ENCODE data around the gene PPP1R15A.
"Not testable (repeated sequence)": the region's sequence is repeated elsewhere in the genome, so short reads cannot be mapped to it uniquely, and the experiment has no call there.

The PPP1R15A gene

DNA sequence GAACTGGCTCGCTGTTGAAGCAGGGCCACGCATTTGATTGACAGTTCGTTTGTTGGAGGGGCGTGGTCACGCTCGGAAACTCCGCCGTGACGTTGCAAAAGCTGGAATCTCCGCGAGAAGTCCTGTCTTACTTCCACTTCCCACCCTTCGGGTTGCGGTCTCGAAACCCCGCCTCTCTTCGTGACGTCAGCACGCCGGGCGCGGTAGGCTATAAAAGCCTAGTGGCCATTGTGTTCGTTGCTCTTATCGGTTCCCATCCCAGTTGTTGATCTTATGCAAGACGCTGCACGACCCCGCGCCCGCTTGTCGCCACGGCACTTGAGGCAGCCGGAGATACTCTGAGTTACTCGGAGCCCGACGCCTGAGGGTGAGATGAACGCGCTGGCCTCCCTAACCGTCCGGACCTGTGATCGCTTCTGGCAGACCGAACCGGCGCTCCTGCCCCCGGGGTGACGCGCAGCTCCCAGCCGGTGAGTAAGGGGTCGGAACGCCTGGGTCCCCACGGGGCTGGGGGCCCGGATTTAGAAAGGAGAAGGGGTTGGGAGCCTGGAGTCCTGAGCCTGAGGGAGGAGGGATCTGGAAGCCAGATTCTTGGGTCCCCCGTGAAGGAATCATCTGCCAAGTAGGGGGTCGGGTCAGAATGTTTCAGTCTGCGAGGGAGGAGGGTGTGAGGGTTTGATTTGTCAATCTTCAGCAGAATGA lies at the start of gene PPP1R15A:
PPP1R15A (plus strand) TSS at position 240 of the 702 bp plus-strand sequence. CDS start 813 bp downstream, outside the sequence.
- peak; percentile 97 for DNase-seq

- no peak for DNase-seq
These were observed 49.7 kb upstream of the PPP1R15A start for GRCh38 chr19:48822514-48822913.

- no peak for DNase-seq
These were observed 45.6 kb upstream of the PPP1R15A start for GRCh38 chr19:48826606-48827020.

- DNase-seq: no peak
These were observed 42.1 kb upstream of the PPP1R15A start for GRCh38 chr19:48830088-48830487.

- DNase-seq: no peak
These were observed 41.3 kb upstream of the PPP1R15A start for GRCh38 chr19:48830965-48831364.

- DNase-seq: no peak
These were observed 39.2 kb upstream of the PPP1R15A start for GRCh38 chr19:48833049-48833448.

- no peak for DNase-seq
These were observed 38.2 kb upstream of the PPP1R15A start for GRCh38 chr19:48833977-48834376.

DNA sequence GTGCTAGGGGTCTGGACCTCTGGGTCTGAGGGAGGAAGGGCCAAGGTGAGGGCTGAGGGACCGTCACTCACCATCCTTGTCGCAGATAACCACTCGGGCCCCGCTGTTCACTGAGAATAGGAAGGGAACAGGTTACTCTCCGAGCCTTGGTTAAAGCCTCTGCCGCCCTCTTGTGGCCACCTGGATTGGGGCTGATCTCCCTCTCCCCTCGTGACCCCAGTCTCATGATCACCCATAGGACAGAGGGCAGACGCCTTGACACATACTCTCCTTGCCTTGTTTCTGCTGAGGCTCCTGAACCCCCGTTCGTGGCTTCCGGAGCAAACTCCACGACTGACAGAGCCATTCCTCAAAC lies 36.5 kb upstream of the PPP1R15A start:
- peak; percentile 72 for DNase-seq

GRCh38 chr19:48836089-48837017 lies 35.9 kb upstream of the PPP1R15A start, which contains the start of gene HSD17B14:
Gene HSD17B14 (minus strand): TSS chr19:48836491. CDS start chr19:48836411, 80 bp downstream.
- peak; percentile 56 for DNase-seq

DNA sequence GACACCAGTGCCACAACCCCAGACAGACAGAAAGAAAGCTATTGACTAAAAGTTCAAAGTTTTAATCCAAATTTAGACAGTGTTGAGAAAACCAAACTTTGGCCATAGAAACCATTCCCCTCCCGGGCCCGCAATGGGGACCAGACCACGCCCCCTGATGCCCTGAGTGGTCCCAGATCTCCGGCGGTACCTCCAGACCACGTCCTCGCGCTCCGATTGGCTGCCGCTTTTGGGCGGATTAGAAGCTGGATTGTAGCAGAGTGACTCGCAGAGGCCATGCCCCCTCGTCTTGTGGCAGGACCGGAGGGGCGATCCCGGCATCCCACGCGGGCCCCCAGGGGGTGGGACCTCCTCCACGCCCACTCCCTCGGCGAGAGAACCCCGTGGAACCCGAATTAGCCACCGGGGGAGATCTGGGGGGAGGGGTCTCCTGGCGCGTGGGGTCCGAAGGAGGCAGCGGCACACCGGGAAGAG lies 35.1 kb upstream of the PPP1R15A start:
- DNase-seq: peak; percentile 92

DNA sequence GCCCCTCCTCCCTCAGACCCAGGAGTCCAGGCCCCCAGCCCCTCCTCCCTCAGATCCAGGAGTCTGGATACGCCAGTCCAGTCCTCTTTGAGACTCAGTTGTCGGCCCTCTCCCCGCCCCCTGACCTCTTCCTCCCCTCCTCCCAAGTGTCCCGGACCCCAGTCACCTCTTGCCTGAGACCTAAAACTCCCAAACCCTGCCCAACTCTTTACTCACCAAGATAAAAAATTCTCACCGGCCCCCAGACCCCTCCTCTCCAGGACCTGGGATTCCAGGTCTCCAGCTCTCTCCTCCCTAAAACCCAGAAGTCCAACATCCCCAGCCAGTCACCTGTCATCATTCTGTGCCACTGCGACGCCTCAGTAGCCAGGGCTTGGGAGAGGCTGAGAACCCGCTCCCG lies 34.5 kb upstream of the PPP1R15A start:
- no peak for DNase-seq

DNA sequence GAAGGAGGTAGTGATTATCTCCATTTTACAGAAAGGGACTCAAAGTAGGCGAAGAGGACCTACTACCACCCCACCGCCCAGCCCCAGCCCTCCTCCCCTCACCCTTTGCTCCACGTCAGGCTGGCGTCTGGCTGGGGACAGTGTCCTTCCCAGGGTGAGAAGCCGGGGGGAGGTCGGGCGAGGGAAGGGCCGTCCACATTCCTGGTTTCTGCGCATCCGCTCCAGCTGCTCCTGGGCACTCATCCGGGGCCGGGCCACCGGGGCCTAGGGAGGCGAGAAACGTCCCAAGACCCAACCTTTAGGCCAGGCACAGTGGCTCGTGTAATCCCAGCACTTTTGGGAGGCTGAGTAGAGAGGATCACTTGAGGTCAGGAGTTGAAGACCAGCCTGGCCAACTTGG lies 31.2 kb upstream of the PPP1R15A start:
- no peak for DNase-seq

DNA sequence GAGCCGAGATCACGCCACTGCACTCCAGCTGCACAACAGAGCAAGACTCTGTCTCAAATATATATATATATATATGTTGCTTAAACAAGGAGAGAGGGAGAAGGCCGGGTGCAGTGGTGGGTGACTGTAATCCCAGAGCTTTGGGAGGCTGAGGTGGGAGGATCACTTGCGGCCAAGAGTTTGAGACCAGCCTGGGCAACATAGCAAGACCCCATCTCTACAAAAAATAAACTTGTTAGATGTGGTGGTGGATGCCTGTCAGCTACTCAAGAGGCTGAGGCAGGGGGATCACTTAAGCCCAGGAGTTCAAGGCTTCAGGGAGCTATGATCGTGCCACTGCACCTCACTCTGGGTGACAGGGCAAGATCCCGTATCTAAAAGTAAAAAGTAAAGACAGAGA lies 30.6 kb upstream of the PPP1R15A start:
- DNase-seq: no peak

DNA sequence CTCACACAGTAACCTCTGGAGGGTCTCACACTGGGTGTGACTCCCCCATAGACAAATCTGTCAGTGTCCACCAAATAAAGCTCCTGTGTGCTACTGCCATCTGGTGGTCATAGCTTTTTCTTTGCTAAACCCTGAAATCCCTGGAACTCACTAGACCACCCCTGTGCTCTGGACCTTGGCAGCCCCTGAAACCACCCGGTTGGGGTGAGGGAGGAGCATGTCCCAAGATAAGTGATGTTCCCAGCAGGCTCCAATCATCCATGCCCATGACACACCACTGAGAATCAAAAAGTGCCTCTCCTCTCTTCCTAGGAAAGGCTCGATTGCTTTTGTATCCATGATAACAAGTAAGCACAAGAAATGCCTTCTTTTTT lies 29.4 kb upstream of the PPP1R15A start:
- DNase-seq: peak; percentile 49

- peak; percentile 62 for DNase-seq
These were observed 27.7 kb upstream of the PPP1R15A start for GRCh38 chr19:48844472-48844871.

DNA sequence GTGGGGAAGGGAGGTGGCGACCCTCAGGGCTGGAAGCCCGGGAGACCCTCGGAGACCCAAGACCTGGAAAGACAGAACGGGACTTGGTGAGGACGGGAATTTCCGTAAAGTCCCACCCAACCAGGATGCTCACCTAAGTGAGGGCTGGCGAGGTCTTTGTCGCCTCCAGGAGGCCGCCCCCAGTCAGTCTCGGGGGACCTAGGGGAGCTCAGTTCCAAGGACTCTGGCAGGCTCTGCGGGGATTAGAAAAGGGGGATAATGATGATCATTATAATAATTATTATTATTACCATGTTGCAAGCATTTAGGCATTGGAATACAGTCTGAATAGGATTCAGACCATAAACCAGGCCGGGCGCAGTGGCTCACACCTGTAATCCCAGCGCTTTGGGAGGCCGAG lies 26.8 kb upstream of the PPP1R15A start:
- DNase-seq: no peak

- not testable (repeated sequence) for DNase-seq
These were observed 25.6 kb upstream of the PPP1R15A start for GRCh38 chr19:48846659-48847058.

DNA sequence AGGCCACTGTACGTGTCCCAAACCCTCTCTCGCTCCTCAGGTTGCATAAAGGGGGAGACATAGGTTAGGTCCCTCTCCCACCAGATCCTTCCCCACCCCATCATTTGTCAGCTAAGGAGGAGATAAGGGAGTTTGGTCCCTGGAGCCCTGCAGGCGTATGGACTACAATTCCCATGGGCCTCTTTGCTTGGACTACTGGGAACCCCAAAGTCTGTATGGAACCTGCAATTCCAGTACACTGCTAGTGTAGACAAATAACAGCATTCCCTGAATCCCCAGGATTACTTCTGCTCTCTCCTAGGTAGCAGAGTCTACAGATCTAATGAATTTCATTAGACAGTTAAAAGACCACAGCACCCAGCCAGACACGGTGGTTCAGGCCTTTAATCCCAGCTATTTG lies 19.9 kb upstream of the PPP1R15A start:
- no peak for DNase-seq

GRCh38 chr19:48853483-48853882 lies 18.7 kb upstream of the PPP1R15A start:
- DNase-seq: no peak

- no peak for DNase-seq
These were observed 18.1 kb upstream of the PPP1R15A start for GRCh38 chr19:48854103-48854502.

- peak; percentile 38 for DNase-seq
These were observed 15.3 kb upstream of the PPP1R15A start for GRCh38 chr19:48856921-48857320.

DNA sequence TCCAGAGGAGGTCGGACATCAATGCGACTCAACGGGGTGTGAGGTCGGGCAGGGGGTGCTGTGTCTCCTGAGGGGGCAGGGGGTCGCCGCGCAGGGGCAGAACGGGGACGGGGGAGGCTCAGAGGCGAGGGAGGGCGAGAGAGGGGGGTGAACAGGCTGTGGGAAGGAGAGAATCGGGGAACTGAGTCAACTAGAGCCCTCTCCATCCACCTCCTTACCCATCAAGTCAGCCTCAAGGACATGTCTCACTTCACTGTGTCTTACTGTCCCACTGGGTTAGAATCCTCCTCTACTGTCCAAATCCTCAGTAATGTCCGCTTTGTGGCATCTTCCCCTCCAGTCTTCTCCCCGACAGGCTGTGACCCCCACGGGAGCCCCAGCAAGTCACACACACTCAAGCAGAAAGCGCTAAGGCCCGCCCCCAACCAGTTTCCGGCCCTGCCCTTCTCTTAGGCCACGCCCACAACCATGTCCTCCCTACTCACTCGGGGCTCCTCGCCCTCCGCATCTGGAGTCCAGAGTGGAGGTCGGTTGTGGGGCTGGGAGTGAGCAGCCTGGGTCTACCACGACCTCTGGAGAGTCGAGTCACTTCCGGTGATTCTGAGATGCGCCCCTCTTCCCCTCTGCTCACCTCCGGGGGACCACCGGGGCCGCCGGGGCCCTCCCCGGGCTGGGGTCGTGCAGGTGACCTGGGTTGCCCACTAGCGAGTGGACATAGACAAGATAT lies 13.1 kb upstream of the PPP1R15A start:
- DNase-seq: no peak
